DMS153 (cell line): Measurements from ENCODE around the gene CERKL.

Experiments used
- DNase-seq: peaks from one replicate; lab custom pipeline; 2025; lab: John Stamatoyannopoulos, UW

The CERKL gene

DNA sequence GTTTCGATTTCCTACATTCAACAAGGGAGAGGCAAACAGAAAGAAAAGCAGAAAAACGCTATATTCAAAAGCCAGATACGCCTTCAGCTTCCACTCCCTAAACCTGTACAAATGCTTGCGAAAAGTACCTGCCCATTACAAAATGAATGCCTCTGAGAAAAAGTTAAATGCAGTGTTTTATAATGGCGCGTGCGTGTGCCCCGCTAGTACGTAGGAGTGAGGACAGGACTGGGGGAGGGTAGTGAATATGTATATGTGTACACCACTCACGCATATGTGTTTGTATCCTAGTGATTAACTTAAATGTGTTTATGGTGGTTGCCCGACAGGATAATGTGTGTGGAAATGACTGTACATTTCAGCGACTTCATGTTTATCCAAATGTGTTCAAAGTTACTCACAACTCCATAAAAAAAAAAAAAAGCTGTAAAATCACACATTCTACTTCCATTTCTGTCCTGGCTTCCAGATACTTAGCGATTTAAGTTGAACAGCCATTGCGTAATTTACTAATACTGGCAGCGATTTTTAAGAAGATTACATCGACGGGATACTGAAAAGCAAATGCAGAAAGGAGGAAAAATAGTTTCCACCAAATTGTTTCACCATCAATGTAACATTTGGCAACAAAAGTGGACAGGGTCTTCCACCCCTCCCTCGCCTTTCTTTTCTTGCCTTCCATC lies 22.1 kb upstream of the CERKL start:
- no peak for DNase-seq

DNA sequence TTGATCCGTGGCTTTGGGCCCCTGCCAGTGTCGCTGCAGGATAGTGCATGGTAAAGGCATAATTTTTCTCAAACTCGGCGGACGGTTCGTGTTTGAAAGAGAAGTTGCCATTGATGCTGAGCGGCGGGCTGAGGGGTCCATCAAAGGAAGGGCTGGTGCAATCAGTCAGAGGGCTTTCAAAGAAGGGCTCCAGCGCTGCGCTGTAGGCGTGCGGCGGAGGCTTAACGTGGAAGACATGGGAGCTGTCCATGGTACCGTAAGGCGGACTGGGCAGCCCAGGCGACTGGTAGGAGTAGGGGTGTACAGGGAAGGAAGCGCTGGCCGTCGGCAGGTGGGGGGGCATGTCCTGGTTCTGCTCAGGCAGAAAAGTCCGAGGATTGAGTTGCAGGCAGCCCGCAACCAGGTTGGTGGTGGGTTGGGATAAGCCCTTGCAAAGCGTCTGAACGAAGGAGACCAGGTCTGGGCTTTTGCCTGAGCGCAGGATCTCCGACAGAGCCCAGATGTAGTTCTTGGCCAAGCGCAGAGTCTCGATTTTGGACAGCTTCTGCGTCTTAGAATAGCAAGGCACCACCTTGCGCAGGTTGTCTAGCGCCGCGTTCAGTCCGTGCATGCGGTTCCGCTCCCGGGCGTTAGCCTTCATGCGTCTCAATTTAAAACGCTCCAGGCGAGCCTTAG lies 21.1 kb upstream of the CERKL start:
- DNase-seq: no peak

DNA sequence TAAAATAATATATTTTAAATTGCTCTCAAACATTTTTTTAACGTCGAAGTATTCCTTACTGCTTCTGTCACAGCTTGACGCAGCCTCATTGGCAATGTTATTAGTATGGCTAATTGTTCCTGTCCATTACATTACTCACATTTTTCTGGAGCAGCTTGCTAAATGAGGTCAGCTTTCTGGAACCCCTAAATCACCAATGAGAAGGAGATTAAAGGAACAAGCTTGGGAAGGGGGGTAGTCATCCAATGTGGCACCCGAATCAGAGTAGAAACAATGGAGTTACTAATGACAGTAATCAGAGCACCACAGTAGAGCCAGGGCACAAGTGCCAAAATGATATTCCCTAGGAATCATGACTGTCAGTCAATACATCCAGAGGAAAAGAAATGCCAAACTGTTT lies 18.3 kb upstream of the CERKL start:
- DNase-seq: no peak

- no peak for DNase-seq
Observed at GRCh38 chr2:181674461-181674860, 17.6 kb upstream of the CERKL start.

DNA sequence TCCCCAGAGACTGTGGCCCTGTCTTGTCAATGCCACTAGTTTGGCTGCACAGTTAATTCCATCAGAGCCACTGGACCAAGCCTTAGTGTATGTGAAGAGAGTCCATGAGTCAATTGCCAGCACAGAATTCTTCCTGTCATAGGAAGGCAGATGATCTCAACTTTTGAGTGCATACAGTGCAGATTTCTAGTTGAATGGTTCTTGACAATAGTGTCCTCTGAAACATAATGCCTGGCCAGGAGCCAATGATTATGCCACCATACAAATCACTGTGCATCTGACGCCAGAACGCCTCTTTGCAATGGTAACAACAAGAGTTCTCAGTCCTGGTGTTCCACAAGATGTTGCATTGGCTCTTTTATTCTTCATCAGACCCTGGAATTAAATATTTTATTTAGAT lies 16.3 kb upstream of the CERKL start:
- no peak for DNase-seq

DNA sequence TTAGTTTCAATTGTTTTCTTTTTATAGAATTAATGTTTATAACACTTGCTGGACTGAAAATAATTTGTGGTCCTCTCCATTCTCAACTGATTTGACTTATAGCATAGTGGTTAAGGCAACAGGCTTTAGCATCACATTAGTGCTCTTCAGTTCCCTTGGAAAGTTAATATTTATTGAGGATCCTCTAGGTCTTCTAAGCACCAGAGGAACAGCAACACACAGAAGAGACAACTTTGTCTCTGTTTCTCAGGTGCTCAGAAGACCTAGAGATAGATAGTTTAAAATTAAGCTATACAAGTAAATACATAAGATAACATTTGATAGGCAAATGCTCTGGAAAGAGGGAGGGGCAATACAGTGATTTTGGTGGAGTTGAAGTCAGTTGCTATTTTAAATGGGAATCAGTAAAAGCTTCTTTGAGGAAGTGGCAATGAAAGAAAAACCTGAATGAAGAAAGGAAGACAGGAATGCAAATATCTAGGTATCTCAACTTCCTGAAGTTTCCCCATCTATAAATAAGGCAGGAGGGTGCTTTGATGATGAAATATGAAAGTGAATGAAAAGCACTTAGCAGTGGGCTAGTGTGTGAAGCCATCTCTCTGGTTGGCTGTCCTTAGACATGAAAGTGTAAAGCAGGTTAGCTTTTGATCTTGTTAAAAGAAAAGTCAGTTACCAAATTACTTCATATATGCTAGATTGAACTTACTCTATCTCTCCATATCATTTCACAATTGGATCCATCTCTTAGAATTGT lies 15.5 kb upstream of the CERKL start:
- no peak for DNase-seq

DNA sequence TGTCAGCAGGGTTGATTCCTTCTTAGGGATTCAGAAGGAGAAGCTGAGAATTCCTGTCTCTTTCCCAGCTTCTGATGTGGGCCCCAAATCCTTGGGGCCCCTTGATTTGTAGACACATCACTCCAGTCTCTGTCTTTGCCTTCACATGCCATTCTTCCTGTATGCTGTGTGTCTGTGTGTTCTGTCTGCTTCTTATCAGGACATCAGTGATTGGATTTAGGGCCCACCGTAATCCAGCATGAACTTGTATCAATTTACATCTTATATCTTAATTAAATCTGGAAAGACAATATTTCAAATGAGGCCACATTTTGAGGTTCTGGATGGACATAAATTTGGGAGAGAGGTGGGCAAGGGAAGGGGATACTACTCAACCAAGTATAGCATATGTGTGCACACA lies 13.7 kb upstream of the CERKL start:
- DNase-seq: no peak

DNA sequence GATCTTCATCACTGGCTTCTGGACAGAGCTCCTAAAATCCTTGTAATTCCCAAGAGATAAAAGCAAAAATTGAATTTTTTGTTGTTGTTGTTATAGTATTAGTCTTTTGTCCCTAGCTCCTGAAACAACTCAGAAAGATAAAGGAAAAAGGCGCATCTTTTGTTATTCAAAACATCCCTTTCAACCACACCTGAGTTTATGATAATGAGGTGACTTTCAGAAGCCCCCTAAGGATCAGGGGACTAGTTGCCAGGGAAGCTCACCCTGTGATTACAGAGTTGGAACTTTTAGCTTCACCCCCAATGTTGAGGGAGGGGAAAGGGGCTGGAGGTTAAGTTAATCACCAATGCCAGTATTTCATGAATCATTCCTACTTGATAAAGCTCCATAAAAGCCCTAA lies 10.3 kb upstream of the CERKL start:
- no peak for DNase-seq

- DNase-seq: no peak
Observed at GRCh38 chr2:181662287-181662686, 5.4 kb upstream of the CERKL start.

- no peak for DNase-seq
Observed at GRCh38 chr2:181660181-181660580, 3.3 kb upstream of the CERKL start.

DNA sequence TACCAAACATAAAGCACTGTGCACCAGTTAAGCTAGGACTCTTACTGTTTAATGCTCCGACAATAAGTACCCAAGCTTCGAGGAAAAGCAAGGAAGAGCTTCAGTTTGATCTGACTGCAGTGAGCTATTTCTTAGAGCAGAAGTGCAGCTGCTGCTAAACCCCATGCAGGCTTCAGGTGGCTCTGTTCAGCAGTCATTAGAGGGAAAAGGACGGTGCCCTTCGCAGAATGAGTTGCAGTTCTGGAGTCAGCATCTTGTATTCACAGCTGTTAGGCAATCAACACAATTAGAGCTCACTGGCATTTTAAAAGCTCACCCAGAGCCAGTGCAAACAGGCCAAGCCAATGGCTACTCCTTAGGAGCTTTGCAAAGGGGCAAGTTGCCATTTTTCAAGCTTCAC lies 1.5 kb upstream of the CERKL start:
- peak; percentile 15 for DNase-seq

DNA sequence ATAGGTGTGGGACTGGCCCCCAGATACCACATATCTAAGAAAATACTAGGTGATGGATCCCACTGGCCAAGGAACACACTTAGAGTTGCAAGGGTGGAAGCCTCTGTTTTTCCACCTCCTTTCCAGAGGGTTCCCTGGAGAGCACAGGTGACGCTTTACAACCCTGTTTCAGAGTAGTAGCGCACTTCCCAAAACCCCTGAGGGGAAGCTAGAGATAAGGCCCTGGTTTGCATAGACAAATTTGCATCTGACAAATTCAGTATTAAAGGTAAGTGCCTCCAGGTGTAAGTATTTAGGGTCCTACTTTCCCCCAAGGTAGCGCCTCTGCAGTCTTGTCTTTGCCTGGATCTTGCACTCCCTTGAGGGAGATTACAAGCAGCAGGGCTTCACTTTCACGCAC lies 474 bp upstream of the CERKL start:
- DNase-seq: no peak

DNA sequence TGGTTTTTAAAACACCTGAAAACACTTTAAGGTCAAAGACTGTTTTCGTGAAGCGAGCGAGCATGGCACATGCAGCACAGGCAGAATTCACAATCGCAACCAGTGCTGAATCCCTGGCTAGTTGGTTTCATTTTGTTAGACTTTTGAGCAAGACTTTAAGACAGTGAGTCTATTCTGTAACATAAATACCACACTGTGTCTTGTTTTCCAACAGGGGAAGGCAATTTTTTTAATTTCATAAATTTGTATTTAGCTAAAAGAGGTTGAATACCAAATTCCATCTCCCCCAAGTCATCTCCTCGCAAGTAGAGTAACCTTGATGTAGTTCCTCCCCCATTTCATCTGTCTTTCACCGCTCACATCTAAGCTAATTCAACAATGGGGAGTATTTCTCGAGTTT lies 1.4 kb downstream of the CERKL start:
- no peak for DNase-seq

DNA sequence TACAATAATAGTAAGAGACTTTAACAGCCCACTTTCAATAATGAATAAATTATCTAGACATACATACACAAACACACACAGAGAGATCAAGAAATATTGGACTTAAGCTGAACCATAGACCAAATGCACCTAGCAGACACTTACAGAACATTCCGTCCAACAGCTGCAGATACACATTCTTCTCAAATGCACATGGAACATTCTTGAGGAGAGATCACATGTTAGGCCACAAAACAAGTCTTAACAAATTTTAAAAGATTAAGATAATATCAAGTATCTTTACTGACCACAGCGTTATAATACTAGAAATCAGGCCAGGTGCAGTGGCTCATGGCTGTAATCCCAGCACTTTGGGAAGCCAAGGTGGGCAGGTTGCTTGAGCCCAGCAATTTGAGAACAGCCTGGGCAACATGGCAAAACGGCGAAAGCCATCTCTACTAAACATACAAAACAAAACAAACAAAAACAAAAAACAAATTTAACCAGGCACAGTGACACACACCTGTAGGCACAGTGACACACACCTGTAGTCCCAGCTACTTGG lies 7.4 kb downstream of the CERKL start:
- DNase-seq: no peak

DNA sequence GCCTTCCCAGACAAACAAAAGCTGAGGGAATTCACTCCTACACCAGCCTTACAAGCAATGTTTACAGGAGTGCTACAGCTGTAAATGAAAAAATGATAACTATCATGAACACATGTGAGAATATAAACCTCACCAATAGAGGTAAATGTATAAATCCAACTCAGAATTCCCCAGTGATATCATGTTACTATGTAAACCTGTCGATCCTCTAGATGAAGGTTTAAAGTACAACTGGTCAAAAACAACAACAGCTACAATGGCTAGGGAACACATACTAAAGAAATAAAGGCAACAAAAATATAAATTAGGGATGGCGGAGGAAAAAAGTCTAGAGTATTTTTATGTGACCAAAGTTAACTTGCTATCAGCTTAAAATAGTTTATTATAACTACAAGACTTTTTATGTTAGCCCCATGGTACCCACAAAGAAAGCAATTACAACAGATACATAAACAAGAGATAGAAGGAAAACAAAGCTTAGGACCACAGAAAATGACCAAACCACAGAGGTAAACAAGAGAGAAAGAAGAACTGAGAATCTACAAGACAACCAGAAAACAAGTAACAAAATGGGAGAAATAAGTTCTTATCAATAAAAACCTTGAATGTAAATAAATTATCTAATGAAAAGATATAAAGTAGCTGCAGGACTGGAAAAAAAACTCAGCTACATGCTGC lies 8.3 kb downstream of the CERKL start:
- DNase-seq: no peak

- DNase-seq: no peak
Observed at GRCh38 chr2:181646415-181646987, 10.4 kb downstream of the CERKL start.

- DNase-seq: no peak
Observed at GRCh38 chr2:181643151-181643550, 13.8 kb downstream of the CERKL start.

DNA sequence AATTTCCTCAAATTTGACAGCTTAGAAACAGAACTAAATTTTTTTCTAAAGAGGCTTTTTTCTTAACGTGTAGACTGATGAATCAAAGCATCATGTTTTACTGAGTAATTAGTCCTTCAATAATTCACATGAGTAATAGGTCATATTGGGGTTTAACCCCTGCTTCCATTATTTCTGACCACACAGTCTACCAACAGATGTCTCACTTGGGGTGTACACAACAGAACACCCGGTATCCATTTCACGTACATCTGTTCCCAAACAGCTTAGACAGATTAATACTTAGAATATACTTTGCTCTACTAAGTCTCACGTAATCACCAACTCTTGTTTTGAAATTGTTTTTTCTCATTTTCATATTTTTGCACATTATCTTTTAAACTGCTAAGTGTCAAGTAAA lies 14.8 kb downstream of the CERKL start:
- DNase-seq: no peak

GRCh38 chr2:181639686-181640085 lies 17.2 kb downstream of the CERKL start:
- no peak for DNase-seq

GRCh38 chr2:181632733-181633401 lies 24.0 kb downstream of the CERKL start:
- no peak for DNase-seq
